DND-41 (cell line): Measurements from ENCODE around the gene MAP3K1.

Source experiments
- EZH2 ChIP-seq: IDR thresholded peaks from 3 replicates; pipeline ENCODE4 v1.6.1; 2012; ENCODE audit warnings: borderline replicate concordance, low read depth, mild to moderate bottlenecking, moderate library complexity, low read length, inconsistent platforms; ENCODE audit not compliant: severe bottlenecking
- TF ChIP-seq, protein P1 (sequence below): IDR thresholded peaks from 2 replicates; pipeline ENCODE4 v1.5.1; 2012; ENCODE audit warnings: borderline replicate concordance, low read length, moderate library complexity, mild to moderate bottlenecking; ENCODE audit not compliant: poor library complexity, severe bottlenecking; ENCODE audit errors: extremely low read depth

- TF ChIP-seq, protein P1, sequence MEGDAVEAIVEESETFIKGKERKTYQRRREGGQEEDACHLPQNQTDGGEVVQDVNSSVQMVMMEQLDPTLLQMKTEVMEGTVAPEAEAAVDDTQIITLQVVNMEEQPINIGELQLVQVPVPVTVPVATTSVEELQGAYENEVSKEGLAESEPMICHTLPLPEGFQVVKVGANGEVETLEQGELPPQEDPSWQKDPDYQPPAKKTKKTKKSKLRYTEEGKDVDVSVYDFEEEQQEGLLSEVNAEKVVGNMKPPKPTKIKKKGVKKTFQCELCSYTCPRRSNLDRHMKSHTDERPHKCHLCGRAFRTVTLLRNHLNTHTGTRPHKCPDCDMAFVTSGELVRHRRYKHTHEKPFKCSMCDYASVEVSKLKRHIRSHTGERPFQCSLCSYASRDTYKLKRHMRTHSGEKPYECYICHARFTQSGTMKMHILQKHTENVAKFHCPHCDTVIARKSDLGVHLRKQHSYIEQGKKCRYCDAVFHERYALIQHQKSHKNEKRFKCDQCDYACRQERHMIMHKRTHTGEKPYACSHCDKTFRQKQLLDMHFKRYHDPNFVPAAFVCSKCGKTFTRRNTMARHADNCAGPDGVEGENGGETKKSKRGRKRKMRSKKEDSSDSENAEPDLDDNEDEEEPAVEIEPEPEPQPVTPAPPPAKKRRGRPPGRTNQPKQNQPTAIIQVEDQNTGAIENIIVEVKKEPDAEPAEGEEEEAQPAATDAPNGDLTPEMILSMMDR: no peak
- TF ChIP-seq EZH2: no peak
Observed at GRCh38 chr5:56893251-56893951, 78.1 kb downstream of the MAP3K1 start.
